ENCODE results near the gene MCC.

- no peak for TF ChIP-seq CTCF (IDR thresholded peaks at IDR 0.05)
- TF ChIP-seq EP300 (IDR thresholded peaks at IDR 0.05) = no peak
These were observed 55.2 kb downstream of the MCC start for GRCh38 chr5:113433071-113433470.
